CD8-positive, alpha-beta memory T cell (primary cell): Measurements from ENCODE around the gene ASCL3. TPM values are rescaled to one million over a fixed set of nuclear protein-coding genes. Genes with fewer than 3 reads are reported as not detected.
A peak's percentile ranks its signal among the peaks of the same experiment; 100 is the strongest.

ENCODE experiments used
- CTCF ChIA-PET: fragments of 350-600 bp; sonication (Branson Sonifier 250); formaldehyde crosslinking; loops from one replicate; lab custom pipeline; 2021; ENCODE audit warnings: antibody characterized with exemption; lab: Charles Lee
- POLR2A ChIA-PET: fragments of 350-600 bp; sonication (Branson Sonifier 250); formaldehyde crosslinking; loops from one replicate; lab custom pipeline; 2021; ENCODE audit warnings: antibody characterized with exemption; lab: Charles Lee
- DNase-seq, 5 donors: peaks; one replicate each; pipeline versions ENCODE4 v3.0.0 to v3.0.0-alpha.2; 2020 to 2022; ENCODE audit warnings: mixed read lengths in 1 of 5
- H3K27ac ChIP-seq: one replicate; pipeline ENCODE4 v1.7.0; 2013; ENCODE audit warnings: low read depth, mild to moderate bottlenecking, low read length, moderate library complexity
- H3K27me3 ChIP-seq: 2 replicates; pipeline ENCODE4 v1.7.0; 2013; ENCODE audit warnings: low read length, mild to moderate bottlenecking; ENCODE audit not compliant: insufficient read depth, poor library complexity, severe bottlenecking
- H3K36me3 ChIP-seq: 2 replicates; pipeline ENCODE4 v1.7.0; 2013; ENCODE audit warnings: mild to moderate bottlenecking, low read length, moderate library complexity; ENCODE audit not compliant: insufficient read depth
- H3K4me1 ChIP-seq: 2 replicates; pipeline ENCODE4 v1.7.0; 2013; ENCODE audit warnings: mild to moderate bottlenecking, low read length, moderate library complexity; ENCODE audit not compliant: insufficient read depth
- H3K4me3 ChIP-seq: 2 replicates; pipeline ENCODE4 v1.7.0; 2013; ENCODE audit warnings: mild to moderate bottlenecking, low read length
- H3K9me3 ChIP-seq: 2 replicates; pipeline ENCODE4 v1.7.0; 2013; ENCODE audit warnings: mild to moderate bottlenecking, low read length
- H3K27ac Mint-ChIP-seq, 8 donors: one replicate each; pipeline ENCODE4 v1.8.0; 2020 to 2021; ENCODE audit warnings: mixed read lengths in 8 of 8, mild to moderate bottlenecking in 6 of 8, inconsistent platforms in 3 of 8, moderate library complexity in 3 of 8
- H3K27me3 Mint-ChIP-seq, 2 donors: one replicate each; pipeline ENCODE4 v1.8.0; 2020 to 2021; ENCODE audit warnings: mixed read lengths in 2 of 2, mild to moderate bottlenecking in 1 of 2, moderate library complexity in 1 of 2
- H3K36me3 Mint-ChIP-seq, 3 donors: one replicate each; pipeline ENCODE4 v1.8.0; 2020 to 2021; ENCODE audit warnings: mixed read lengths in 3 of 3, inconsistent platforms in 1 of 3, mild to moderate bottlenecking in 1 of 3
- H3K4me1 Mint-ChIP-seq, 3 donors: one replicate each; pipeline ENCODE4 v1.8.0; 2020 to 2021; ENCODE audit warnings: mixed read lengths in 3 of 3, inconsistent platforms in 1 of 3, mild to moderate bottlenecking in 1 of 3
- H3K4me3 Mint-ChIP-seq, 7 donors: one replicate each; pipeline ENCODE4 v1.8.0; 2020 to 2021; ENCODE audit warnings: mixed read lengths in 7 of 7, mild to moderate bottlenecking in 6 of 7, moderate library complexity in 4 of 7, inconsistent platforms in 2 of 7
- H3K9me3 Mint-ChIP-seq, 5 donors: one replicate each; pipeline ENCODE4 v1.8.0; 2020 to 2022; ENCODE audit warnings: mixed read lengths in 5 of 5, mild to moderate bottlenecking in 3 of 5, moderate library complexity in 2 of 5, inconsistent platforms in 1 of 5
- polyA plus RNA-seq: library from polyadenylated mRNA; unstranded; fragments of 300-500 nt; fragmentation: Illumina TruSeq; gene quantifications from one replicate; pipeline ENCODE4 v1.2.3, GENCODE V29; 2021
- total RNA-seq, 2 experiments: library from RNA; stranded (reverse); gene quantifications; one replicate each; pipeline ENCODE4 v1.2.3, GENCODE V29; 2021

Gene ASCL3
- total and polyA plus RNA-seq, 3 experiments from 2014 or later = not detected

- peak overlapping the region; percentile 94 for H3K27ac ChIP-seq
- ChIA-PET POLR2A (interaction anchor here (2.6 kb wide), 1 partner anchor 274 kb away, joined by 10 read pairs; no protein-coding TSS in a partner anchor), CTCF (interaction anchor here (1.4 to 1.9 kb wide), 2 partner anchors 49 to 52 kb away, joined by 5 to 6 read pairs; partner anchors contain the start of gene AKIP1)
- Mint-ChIP-seq H3K27ac (peak overlapping the region; percentile 91 to 99 (median 97)), H3K27me3 (no peaks in the 10 kb centered on the region), H3K36me3 (peaks cover 0 to 36% (median 2%) of the 10 kb centered on the region in 3 donors), H3K4me1 (peaks cover 35 to 52% (median 41%) of the 10 kb centered on the region in 3 donors), H3K4me3 (peak overlapping the region; percentile 94 to 97 (median 97)), H3K9me3 (no peaks in the 10 kb centered on the region)
- peak overlapping the region; percentile 87 for H3K4me3 ChIP-seq
- H3K4me1 ChIP-seq = peaks cover 24% of the 10 kb centered on the region
- H3K9me3 ChIP-seq = no peaks in the 10 kb centered on the region
- DNase-seq = no peak
- no peaks in the 10 kb centered on the region for H3K27me3 ChIP-seq
- H3K36me3 ChIP-seq = no peaks in the 10 kb centered on the region
Observed at GRCh38 chr11:8962841-8963240, 20.0 kb upstream of the ASCL3 start.

GRCh38 chr11:8961401-8961800 is 18.6 kb upstream of the ASCL3 start:
- Histone ChIP-seq H3K4me1 (peaks cover 24% of the 10 kb centered on the region), H3K36me3 (peaks cover 3% of the 10 kb centered on the region), H3K4me3 (no peak overlapping the region), H3K27me3 (no peaks in the 10 kb centered on the region), H3K9me3 (no peaks in the 10 kb centered on the region), H3K27ac (no peak overlapping the region)
- CTCF ChIA-PET = interaction anchor here (3.6 kb wide), 1 partner anchor 48 kb away, joined by 26 read pairs; no protein-coding TSS in a partner anchor
- no peaks in the 10 kb centered on the region for H3K27me3 Mint-ChIP-seq
- peaks cover 40 to 64% (median 50%) of the 10 kb centered on the region in 3 donors for H3K4me1 Mint-ChIP-seq
- no peaks in the 10 kb centered on the region for H3K9me3 Mint-ChIP-seq
- peaks cover 0 to 40% (median 2%) of the 10 kb centered on the region in 3 donors for H3K36me3 Mint-ChIP-seq
- no peak for DNase-seq
- POLR2A ChIA-PET = interaction anchor here (0.6 kb wide), 1 partner anchor 302 kb away, joined by 4 read pairs; no protein-coding TSS in a partner anchor
- H3K27ac Mint-ChIP-seq = peak overlapping the region in 5 of 8 donors; percentile 38 to 79 (median 41)
- H3K4me3 Mint-ChIP-seq = peak overlapping the region in 2 of 7 donors; percentile 26 to 52

DNA sequence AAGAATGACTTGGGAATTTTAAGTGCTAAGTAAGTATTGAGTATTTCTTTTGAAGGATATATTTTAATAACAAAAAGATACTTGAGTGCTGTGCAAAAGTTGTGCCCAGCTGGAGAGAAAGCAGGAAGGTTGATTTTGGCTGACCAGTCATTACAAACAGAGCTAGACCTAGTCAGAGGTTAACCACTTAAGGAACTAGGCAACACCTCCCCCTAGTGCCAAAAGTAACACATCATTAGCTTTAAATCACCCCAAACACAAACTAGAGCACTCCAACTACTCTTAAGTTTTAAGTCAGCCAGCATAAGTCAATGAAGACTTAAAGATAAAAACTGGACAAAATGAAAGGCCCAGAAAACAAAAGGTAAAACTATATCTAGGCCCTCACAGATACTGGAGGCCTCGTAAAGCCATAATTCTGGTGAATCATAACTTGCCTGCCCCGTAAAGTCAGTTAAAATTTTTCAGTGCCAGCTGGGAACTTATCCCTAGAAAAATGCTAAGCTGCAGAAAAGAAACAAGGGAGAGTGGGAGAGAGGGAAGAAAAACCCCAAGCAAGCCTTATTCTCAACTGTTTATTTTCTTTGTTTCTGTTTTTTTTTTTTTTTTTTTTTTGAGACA is 16.8 kb upstream of the ASCL3 start:
- Mint-ChIP-seq H3K27ac (peak overlapping the region in 4 of 8 donors; percentile 29 to 67 (median 52)), H3K9me3 (no peaks in the 10 kb centered on the region), H3K27me3 (no peaks in the 10 kb centered on the region), H3K4me3 (peak overlapping the region in 1 of 7 donors; percentile 22), H3K4me1 (peaks cover 34 to 54% (median 45%) of the 10 kb centered on the region in 3 donors), H3K36me3 (peaks cover 0 to 49% (median 7%) of the 10 kb centered on the region in 3 donors)
- Histone ChIP-seq H3K4me3 (no peak overlapping the region), H3K27me3 (no peaks in the 10 kb centered on the region), H3K36me3 (peaks cover 3% of the 10 kb centered on the region), H3K9me3 (no peaks in the 10 kb centered on the region), H3K27ac (no peak overlapping the region), H3K4me1 (peaks cover 18% of the 10 kb centered on the region)
- ChIA-PET CTCF (interaction anchor here (0.8 to 3.6 kb wide), 10 partner anchors 10 to 575 kb away, joined by 3 to 26 read pairs (median 4); partner anchors contain the start of gene AKIP1), POLR2A (interaction anchor here (0.6 to 1.1 kb wide), 2 partner anchors 47 to 277 kb away, joined by 3 to 6 read pairs; partner anchors contain the start of genes RPL27A and TRIM66)
- peak in 2 of 5 donors; percentile 21 to 22 for DNase-seq

GRCh38 chr11:8956860-8957259 is 14.0 kb upstream of the ASCL3 start:
- H3K9me3 Mint-ChIP-seq = no peaks in the 10 kb centered on the region
- Histone ChIP-seq H3K9me3 (no peaks in the 10 kb centered on the region), H3K4me3 (no peak overlapping the region), H3K36me3 (peaks cover 10% of the 10 kb centered on the region), H3K4me1 (peaks cover under 1% of the 10 kb centered on the region), H3K27me3 (no peaks in the 10 kb centered on the region), H3K27ac (no peak overlapping the region)
- ChIA-PET CTCF (no interaction called here), POLR2A (no interaction called here)
- peaks cover 22 to 41% (median 27%) of the 10 kb centered on the region in 3 donors for H3K4me1 Mint-ChIP-seq
- H3K4me3 Mint-ChIP-seq = no peak overlapping the region
- no peaks in the 10 kb centered on the region for H3K27me3 Mint-ChIP-seq
- peak overlapping the region in 4 of 8 donors; percentile 30 to 83 (median 56) for H3K27ac Mint-ChIP-seq
- H3K36me3 Mint-ChIP-seq = peaks cover 0 to 61% (median 11%) of the 10 kb centered on the region in 3 donors
- DNase-seq = no peak

DNA sequence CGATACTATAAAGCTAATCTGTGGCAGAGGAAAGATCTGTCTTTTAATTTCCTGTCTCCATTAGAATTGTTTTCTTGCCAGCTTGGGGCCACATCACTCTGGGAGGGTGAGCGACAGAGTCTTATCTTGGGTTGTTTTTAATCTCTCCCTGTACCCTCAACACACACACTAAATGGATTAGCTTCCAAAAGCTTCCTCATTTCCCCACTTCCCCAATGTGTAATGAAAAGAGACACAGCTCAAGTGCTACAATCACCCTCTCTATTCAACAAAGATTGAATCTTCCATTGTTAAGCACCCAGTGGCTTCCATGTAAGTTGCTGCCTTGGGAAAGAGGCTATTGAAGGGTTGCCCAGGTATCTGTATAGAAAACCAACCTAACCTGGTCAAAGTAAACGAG is 6.1 kb upstream of the ASCL3 start:
- peaks cover 22 to 63% (median 27%) of the 10 kb centered on the region in 3 donors for H3K36me3 Mint-ChIP-seq
- Histone ChIP-seq H3K4me3 (no peak overlapping the region), H3K4me1 (no peaks in the 10 kb centered on the region), H3K27ac (no peak overlapping the region), H3K27me3 (no peaks in the 10 kb centered on the region), H3K9me3 (no peaks in the 10 kb centered on the region), H3K36me3 (peaks cover 11% of the 10 kb centered on the region)
- peaks cover 0 to 3% of the 10 kb centered on the region in 2 donors for H3K27me3 Mint-ChIP-seq
- H3K9me3 Mint-ChIP-seq = no peaks in the 10 kb centered on the region
- DNase-seq = no peak
- POLR2A ChIA-PET = no interaction called here
- peaks cover 0 to 3% (median 2%) of the 10 kb centered on the region in 3 donors for H3K4me1 Mint-ChIP-seq
- no peak overlapping the region for H3K4me3 Mint-ChIP-seq
- H3K27ac Mint-ChIP-seq = no peak overlapping the region
- CTCF ChIA-PET = interaction anchor here (1.4 to 1.6 kb wide), 2 partner anchors 10 to 109 kb away, joined by 3 to 4 read pairs; no protein-coding TSS in a partner anchor

DNA sequence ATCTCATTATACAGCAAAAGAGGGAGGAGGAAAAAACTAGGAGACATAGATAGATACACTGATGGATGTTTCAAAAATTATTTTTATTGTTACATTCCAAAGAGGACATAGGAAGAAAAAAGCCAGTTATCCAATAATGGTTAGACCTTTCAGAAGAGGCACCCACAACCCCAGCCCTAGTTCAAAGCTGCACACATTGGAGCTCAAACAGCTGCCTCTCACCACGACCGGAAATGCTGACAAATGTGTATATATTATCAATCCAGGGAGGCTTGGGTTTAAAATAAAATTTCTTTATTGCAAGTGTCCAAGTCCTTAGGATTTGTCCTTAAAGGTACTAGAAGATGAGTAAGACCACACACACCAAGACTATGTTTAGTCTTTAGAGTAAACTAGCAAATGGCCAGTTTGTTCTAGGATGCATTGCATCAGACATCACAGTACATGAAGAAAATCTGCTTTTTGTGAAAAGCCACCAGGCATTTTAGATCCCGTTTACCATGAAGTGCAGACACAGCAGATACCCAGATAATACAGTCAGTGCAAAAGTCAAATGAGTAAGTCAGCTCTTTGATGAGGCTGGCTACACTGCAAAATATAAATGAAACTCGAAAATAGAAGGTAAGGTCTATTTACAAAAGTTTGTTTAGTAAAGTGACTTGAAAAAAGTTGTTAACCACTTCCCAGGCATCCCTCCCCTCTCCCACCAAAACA is 4.6 kb upstream of the ASCL3 start:
- peaks cover 0 to 4% of the 10 kb centered on the region in 2 donors for H3K27me3 Mint-ChIP-seq
- Histone ChIP-seq H3K4me1 (no peaks in the 10 kb centered on the region), H3K36me3 (peaks cover 4% of the 10 kb centered on the region), H3K9me3 (no peaks in the 10 kb centered on the region), H3K27ac (no peak overlapping the region), H3K4me3 (no peak overlapping the region), H3K27me3 (no peaks in the 10 kb centered on the region)
- peaks cover 20 to 48% (median 27%) of the 10 kb centered on the region in 3 donors for H3K36me3 Mint-ChIP-seq
- ChIA-PET CTCF (interaction anchor here (1.3 kb wide), 1 partner anchor 12 kb away, joined by 4 read pairs; no protein-coding TSS in a partner anchor), POLR2A (no interaction called here)
- DNase-seq = no peak
- H3K4me3 Mint-ChIP-seq = no peak overlapping the region
- H3K27ac Mint-ChIP-seq = peak overlapping the region in 3 of 8 donors; percentile 14 to 43 (median 32)
- no peaks in the 10 kb centered on the region for H3K9me3 Mint-ChIP-seq
- H3K4me1 Mint-ChIP-seq = no peaks in the 10 kb centered on the region

GRCh38 chr11:8941341-8942103 is 1.3 kb downstream of the ASCL3 start:
- H3K27ac ChIP-seq = no peak overlapping the region
- DNase-seq = no peak
- no peaks in the 10 kb centered on the region for H3K36me3 ChIP-seq
- POLR2A ChIA-PET = interaction anchor here (0.6 kb wide), 1 partner anchor 40 kb away, joined by 3 read pairs; no protein-coding TSS in a partner anchor
- CTCF ChIA-PET = no interaction called here
- Mint-ChIP-seq H3K27ac (peak overlapping the region in 1 of 8 donors; percentile 55), H3K36me3 (peaks cover 0 to 5% (median 4%) of the 10 kb centered on the region in 3 donors), H3K4me1 (no peaks in the 10 kb centered on the region), H3K27me3 (peaks cover 9 to 15% of the 10 kb centered on the region in 2 donors), H3K4me3 (no peak overlapping the region), H3K9me3 (no peaks in the 10 kb centered on the region)
- no peaks in the 10 kb centered on the region for H3K9me3 ChIP-seq
- H3K27me3 ChIP-seq = no peaks in the 10 kb centered on the region
- no peaks in the 10 kb centered on the region for H3K4me1 ChIP-seq
- H3K4me3 ChIP-seq = no peak overlapping the region
